Activated CD8-positive, alpha-beta T cell treated with anti-CD3 and anti-CD28 coated beads, Interleukin-2, amount 10 ng/mL, durations not matched to agents 7 days and 5 days (primary cell): Measurements from ENCODE around the gene CBLN2. TPM values are rescaled to one million over a fixed set of nuclear protein-coding genes. Genes with fewer than 3 reads are reported as not detected.

Experiments used
- ATAC-seq: fragments of 150-1000 bp; cut with Tn5 transposase; one replicate; pipeline ENCODE4 v1.10.0; 2021; ENCODE audit warnings: moderate library complexity
- CTCF ChIA-PET: fragments of 350-600 bp; sonication (Branson Sonifier 250); formaldehyde crosslinking; loops from one replicate; lab custom pipeline; 2021; ENCODE audit warnings: antibody characterized with exemption; lab: Charles Lee
- POLR2A ChIA-PET: fragments of 350-600 bp; sonication (Branson Sonifier 250); formaldehyde crosslinking; loops from one replicate; lab custom pipeline; 2021; ENCODE audit warnings: antibody characterized with exemption; lab: Charles Lee
- DNase-seq: peaks from one replicate; pipeline ENCODE4 v3.0.0-alpha.2; 2020
- H3K27ac Mint-ChIP-seq: one replicate; pipeline ENCODE4 v1.8.0; 2021; ENCODE audit warnings: mild to moderate bottlenecking, mixed read lengths
- H3K27me3 Mint-ChIP-seq: one replicate; pipeline ENCODE4 v1.8.0; 2021; ENCODE audit warnings: low read depth, mixed read lengths
- H3K36me3 Mint-ChIP-seq: one replicate; pipeline ENCODE4 v1.8.0; 2021; ENCODE audit warnings: low read depth, mixed read lengths
- H3K4me1 Mint-ChIP-seq: one replicate; pipeline ENCODE4 v1.8.0; 2021; ENCODE audit warnings: low read depth, mixed read lengths
- H3K4me3 Mint-ChIP-seq: one replicate; pipeline ENCODE4 v1.8.0; 2021; ENCODE audit warnings: mild to moderate bottlenecking, mixed read lengths
- H3K9me3 Mint-ChIP-seq: one replicate; pipeline ENCODE4 v1.8.0; 2022; ENCODE audit warnings: mixed read lengths; ENCODE audit not compliant: insufficient read depth
- total RNA-seq, 2 experiments: library from RNA; stranded (reverse); gene quantifications; one replicate each; pipeline ENCODE4 v1.2.3, GENCODE V29; 2021

Gene CBLN2
- total RNA-seq, 2 experiments from 2014 or later, result not detected

GRCh38 chr18:72539901-72540300, 4.2 kb downstream of the CBLN2 start:
- no peaks in the 10 kb centered on the region for H3K9me3 Mint-ChIP-seq
- H3K4me1 Mint-ChIP-seq, result no peaks in the 10 kb centered on the region
- DNase-seq (no peak), ATAC-seq (no peak)
- H3K36me3 Mint-ChIP-seq, result peaks cover 2% of the 10 kb centered on the region
- ChIA-PET CTCF (no interaction called here), POLR2A (no interaction called here)
- H3K4me3 Mint-ChIP-seq, result no peak overlapping the region
- no peak overlapping the region for H3K27ac Mint-ChIP-seq
- peaks cover 33% of the 10 kb centered on the region for H3K27me3 Mint-ChIP-seq

- Mint-ChIP-seq H3K36me3 (no peaks in the 10 kb centered on the region), H3K27me3 (no peaks in the 10 kb centered on the region), H3K4me3 (no peak overlapping the region), H3K4me1 (no peaks in the 10 kb centered on the region), H3K9me3 (no peaks in the 10 kb centered on the region), H3K27ac (no peak overlapping the region)
- POLR2A ChIA-PET, result no interaction called here
- CTCF ChIA-PET, result no interaction called here
- no peak for ATAC-seq
- no peak for DNase-seq
These were observed 13.5 kb downstream of the CBLN2 start for GRCh38 chr18:72530622-72531021.

GRCh38 chr18:72504866-72505265, 39.3 kb downstream of the CBLN2 start:
- DNase-seq (no peak), ATAC-seq (no peak)
- no peak overlapping the region for H3K27ac Mint-ChIP-seq
- H3K4me3 Mint-ChIP-seq, result no peak overlapping the region
- no peaks in the 10 kb centered on the region for H3K27me3 Mint-ChIP-seq
- no peaks in the 10 kb centered on the region for H3K4me1 Mint-ChIP-seq
- H3K36me3 Mint-ChIP-seq, result no peaks in the 10 kb centered on the region
- CTCF ChIA-PET, result no interaction called here
- no peaks in the 10 kb centered on the region for H3K9me3 Mint-ChIP-seq
- POLR2A ChIA-PET, result no interaction called here

GRCh38 chr18:72502671-72503431, 41.3 kb downstream of the CBLN2 start:
- DNase-seq (no peak), ATAC-seq (no peak)
- H3K27me3 Mint-ChIP-seq, result no peaks in the 10 kb centered on the region
- no peak overlapping the region for H3K27ac Mint-ChIP-seq
- CTCF ChIA-PET, result no interaction called here
- no peaks in the 10 kb centered on the region for H3K9me3 Mint-ChIP-seq
- no peaks in the 10 kb centered on the region for H3K36me3 Mint-ChIP-seq
- POLR2A ChIA-PET, result no interaction called here
- H3K4me1 Mint-ChIP-seq, result no peaks in the 10 kb centered on the region
- H3K4me3 Mint-ChIP-seq, result no peak overlapping the region

GRCh38 chr18:72492497-72492896, 51.6 kb downstream of the CBLN2 start:
- no peak for ATAC-seq
- no peak overlapping the region for H3K27ac Mint-ChIP-seq
- H3K4me3 Mint-ChIP-seq, result no peak overlapping the region
- H3K36me3 Mint-ChIP-seq, result no peaks in the 10 kb centered on the region
- DNase-seq, result no peak
- ChIA-PET POLR2A (no interaction called here), CTCF (no interaction called here)
- H3K9me3 Mint-ChIP-seq, result no peaks in the 10 kb centered on the region
- no peaks in the 10 kb centered on the region for H3K27me3 Mint-ChIP-seq
- H3K4me1 Mint-ChIP-seq, result no peaks in the 10 kb centered on the region
